GM19455 (cell line): ENCODE data around the gene CHRDL2.

ENCODE experiments used
- ATAC-seq: cut with Tn5 transposase; IDR thresholded peaks from one replicate; pipeline ENCODE4 v1.9.1; 2021; ENCODE audit not compliant: unreplicated experiment

CHRDL2 gene

DNA sequence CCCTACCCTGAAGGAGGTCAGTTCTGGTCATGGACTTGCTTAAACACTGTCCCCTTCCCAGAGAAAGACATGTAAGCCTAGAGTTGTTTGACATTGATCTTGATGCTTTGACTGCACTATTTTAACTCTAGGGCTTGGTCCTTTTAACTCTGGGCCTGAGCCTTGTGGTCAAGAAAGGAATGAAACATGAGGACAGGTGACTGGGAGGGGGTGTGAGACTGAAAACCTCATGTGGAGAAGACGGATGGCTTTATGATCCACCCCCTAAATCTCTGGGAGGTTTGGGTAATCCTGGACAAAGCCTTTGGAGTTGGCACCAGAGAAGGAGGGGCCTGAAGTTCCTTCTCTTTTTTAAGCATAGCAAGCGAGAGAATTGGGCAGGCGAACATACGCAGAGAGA, 17.5 kb downstream of the CHRDL2 start:
- ATAC-seq: no peak

DNA sequence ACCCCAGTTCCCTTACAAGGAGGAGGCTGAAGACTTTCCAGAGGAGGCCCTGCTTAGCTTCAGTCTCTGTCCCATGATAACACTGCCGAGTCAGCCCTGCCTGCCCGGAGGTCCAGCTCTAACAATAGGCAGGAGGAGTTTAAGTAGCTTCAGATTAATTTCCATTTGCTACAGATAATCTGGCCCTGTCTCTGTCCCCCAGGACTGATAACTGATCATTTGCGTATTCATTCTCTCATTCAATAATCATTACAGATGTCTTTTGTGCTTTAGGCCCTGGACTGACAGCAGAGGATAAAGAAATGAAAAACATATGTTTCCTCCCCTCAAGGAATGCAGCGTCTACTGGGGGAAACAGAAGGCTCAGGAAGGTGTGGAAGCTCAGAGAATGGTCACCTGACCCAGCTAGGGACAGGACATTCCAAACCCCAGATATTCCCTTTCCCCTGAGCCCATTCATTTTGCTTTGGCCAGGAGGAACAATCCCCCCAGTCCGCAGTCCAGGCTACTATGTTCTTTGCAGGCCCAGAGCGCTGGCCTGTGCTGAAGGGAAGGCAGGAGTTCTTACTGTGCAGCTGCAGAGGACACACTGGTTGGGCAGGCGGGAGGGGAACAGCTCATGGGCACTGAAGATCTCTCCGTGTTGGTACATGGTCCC, 20.8 kb downstream of the CHRDL2 start:
- ATAC-seq: no peak

- no peak for ATAC-seq
Observed at GRCh38 chr11:74709175-74709574, 22.1 kb downstream of the CHRDL2 start.

DNA sequence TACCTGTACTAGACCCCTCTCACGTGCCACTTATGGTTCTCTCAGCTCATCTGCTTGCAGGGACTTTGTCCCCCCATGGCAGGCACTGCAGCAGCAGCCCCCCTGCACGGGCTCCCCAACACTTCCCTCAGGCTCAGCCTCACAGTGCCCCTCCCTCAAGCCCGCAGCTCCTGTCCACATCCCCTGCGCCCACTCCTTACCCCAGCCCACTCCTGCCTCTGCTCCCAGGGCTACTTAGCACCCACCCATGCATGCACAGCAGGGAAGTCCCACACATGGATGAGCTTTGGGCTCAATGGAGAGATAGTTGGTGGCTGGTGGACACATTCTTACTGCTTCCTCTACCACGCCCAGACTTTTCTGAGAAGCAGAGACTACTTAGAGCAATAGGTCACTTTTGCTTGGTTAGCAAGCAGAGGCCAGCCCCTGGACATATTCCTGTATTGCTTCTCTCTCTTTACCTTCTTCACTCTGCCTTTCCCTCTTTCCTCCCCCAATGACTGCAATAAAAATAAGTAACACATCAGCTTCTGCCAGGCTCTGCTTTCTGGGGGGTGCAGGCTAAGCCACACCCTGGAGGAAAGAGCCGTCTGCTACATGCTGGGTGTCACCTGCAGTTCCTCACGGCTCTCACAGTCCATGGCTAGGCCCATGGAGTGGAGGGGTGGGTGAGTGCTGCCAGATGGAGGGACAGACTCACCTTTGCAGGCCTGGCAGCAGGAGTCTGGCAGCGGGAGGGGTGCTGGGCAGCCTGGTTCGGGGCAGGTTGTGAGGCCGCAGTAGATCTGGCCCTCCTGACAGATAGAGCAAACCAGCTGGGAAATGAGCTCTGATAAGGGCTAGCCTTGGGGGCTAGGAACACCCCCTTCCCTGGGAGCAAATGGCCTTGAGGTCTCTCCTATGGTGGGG, 23.4 kb downstream of the CHRDL2 start:
- no peak for ATAC-seq

- no peak for ATAC-seq
Observed at GRCh38 chr11:74707182-74707581, 24.0 kb downstream of the CHRDL2 start.

DNA sequence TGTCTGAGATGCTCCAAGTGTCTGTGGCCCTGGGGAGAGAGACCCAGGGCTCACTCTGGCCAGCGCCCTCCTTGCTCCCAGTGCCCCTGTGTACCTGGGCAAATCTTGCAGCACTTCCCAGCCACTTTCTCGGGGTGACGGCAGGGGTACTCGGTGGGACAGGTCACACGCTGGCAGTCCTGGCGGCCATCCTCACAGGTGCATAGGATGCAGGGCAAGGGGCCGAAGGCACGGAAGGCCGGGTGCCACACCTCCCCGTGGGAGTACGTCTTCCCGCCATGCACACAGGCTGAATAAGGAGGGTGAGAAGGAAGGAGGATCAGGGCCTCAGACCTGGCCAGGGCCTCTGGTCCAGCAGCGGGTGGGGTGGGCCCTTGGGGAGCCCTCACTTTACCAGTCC, 28.0 kb downstream of the CHRDL2 start:
- no peak for ATAC-seq

DNA sequence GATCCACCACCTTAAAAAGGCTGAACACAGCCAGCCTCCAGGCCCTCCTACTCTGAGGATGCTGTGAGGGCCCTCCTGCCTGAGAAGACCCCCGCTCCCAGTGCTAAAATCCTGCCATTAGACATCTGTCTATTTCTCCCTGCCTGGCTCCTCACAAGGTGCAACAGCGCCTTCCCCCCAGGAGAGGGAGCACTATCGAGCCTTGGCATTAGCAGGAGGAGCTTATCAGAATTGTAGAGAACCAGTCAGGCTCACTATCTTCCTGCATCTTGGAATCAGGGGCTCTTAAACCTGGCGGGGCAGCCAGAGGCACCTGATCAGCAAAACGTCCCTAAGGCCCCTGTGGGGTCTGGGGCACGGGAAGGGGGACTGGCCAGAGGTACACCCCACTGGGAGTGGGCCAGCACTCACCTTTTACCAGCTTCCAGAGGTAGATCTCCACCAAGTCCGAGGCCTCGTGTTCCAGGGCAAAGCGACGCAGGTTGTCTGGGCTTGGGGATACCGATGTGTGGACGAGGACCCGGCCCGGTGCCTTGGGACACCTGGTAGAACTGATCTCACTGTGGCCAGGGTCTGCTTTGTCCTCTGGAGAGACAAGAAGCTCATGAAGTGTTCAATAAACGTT, 28.7 kb downstream of the CHRDL2 start:
- no peak for ATAC-seq

GRCh38 chr11:74701351-74701750, 29.9 kb downstream of the CHRDL2 start:
- no peak for ATAC-seq

GRCh38 chr11:74699615-74700396, 31.4 kb downstream of the CHRDL2 start:
- ATAC-seq: no peak

DNA sequence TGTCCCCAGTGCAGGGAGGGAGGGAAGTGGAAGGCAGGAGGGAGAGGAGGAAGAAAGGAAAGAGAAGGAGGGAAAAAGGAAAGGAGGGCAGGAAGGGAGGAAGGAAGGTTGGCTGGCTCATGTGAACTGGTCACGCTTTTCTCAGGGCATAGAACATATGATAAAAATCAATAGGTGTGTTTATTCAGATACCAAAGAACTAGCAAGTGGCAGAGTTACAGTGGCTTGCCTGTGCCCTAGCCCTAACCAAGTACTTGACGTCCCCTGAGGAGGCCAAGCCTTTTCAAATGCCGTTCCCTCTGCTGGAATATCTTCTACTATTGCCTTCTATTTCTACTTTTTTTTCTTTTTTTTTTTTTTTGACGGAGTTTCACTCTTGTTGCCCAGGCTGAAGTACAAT, 33.5 kb downstream of the CHRDL2 start:
- ATAC-seq: no peak

GRCh38 chr11:74696939-74697675, 34.1 kb downstream of the CHRDL2 start:
- ATAC-seq: no peak

GRCh38 chr11:74696500-74696899, 34.7 kb downstream of the CHRDL2 start:
- ATAC-seq: no peak

GRCh38 chr11:74695705-74696280, 35.4 kb downstream of the CHRDL2 start:
- ATAC-seq: no peak

GRCh38 chr11:74694136-74694930, 36.9 kb downstream of the CHRDL2 start:
- no peak for ATAC-seq

DNA sequence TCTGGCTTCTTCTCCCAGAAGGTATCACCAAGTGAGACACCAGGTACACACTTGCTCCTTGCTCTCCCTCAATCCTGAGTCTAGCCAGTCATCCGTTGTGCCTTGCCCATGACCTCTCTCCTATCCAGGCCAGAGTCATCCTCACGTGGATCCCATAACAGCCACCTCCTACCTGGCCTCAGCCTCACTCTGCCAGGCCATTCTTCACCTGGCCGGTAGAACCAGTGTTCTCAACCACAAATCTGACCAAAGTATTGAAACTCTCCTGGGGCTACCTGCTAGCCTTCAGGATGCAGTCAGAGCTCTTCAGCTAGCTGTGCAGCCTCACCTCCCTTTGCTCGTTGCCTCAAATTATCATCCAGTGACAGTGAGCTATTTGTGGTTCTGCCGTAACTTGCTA, 37.7 kb downstream of the CHRDL2 start:
- no peak for ATAC-seq

GRCh38 chr11:74691755-74692154, 39.5 kb downstream of the CHRDL2 start:
- ATAC-seq: no peak

- ATAC-seq: no peak
Observed at GRCh38 chr11:74689666-74690065, 41.6 kb downstream of the CHRDL2 start.

DNA sequence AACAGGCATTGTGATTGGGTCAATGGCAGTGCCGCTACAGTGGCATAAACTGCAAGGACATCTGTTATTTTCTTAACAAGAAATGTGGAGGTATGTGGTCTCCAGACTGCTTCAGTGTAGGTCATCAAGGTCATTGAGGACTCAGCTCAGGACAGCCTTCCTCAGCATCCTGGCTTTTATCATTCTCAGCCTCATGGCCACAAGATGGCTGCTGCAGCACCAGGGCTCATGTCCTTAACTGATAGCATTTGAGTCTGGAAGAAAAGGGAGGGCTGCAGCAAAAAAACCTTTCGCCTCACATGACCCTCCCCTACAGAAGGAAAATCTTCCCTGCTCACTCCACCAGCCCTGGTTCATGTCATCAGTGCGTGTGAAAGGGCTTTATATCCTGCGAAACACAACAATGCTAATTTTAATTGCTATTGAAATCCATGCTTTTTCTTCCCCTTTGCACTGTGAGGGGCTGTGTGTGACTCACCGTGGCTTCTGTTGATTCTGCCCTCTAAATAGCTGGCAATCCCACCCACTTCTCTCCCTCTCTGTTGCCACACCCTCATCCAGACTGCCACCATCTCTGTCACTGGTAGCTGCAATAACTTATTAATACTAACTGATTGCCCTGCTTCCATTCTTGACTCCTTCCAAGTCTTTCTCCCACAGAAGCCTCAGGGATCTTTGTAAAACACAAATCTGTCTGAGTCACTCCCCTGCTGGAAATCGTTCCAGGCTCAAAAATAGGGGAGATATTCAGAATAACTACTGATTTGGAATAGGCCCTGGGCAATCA, 43.8 kb downstream of the CHRDL2 start:
- ATAC-seq: no peak

DNA sequence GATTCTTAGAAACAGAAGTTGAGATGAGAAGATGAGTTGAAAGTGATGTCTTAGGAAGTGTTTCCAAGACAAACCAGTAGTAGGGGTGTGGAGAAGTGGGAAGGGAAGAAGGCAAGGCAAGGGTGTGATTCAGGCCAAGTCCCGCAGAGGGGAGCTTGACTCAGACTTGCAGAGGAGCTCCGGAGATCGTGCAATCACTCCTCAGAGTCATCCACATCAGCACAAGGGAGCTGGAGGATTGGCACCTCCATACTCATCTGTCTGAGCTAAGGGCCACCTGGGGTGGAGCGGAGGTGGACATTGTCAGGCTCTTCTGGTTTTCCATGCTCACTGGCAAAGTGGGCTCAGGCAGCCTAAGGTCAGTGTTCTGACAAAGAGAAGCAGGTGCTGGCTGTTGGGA, 44.4 kb downstream of the CHRDL2 start:
- no peak for ATAC-seq
